Urinary bladder (tissue), 2 donors: ENCODE data around the gene PRIM2. TPM values are rescaled to one million over a fixed set of nuclear protein-coding genes. Genes with fewer than 3 reads are reported as not detected.

Experiments
- polyA plus RNA-seq: library from polyadenylated mRNA; stranded (reverse); fragments of 200-250 nt; gene quantifications from one replicate; pipeline ENCODE4 v1.2.3, GENCODE V29; 2013
- small RNA-seq: library from RNA; depleted of rRNA; stranded (forward); fragments of <200 nt; gene quantifications from one replicate; pipeline ENCODE3, GENCODE V24; 2014
- total RNA-seq: library from RNA; depleted of rRNA; stranded (reverse); fragments of >200 nt; gene quantifications from one replicate; pipeline ENCODE4 v1.2.3, GENCODE V29; 2014
- donor health status: healthy.

PRIM2 gene
- total and polyA plus RNA-seq, 2 donors = 6.9 to 42.7 TPM

Small RNA genes within 50 kb of the gene (small RNA-seq; reads per million reads assigned to genes)
- not detected for gene MIR548U

Other genes with a start within 250 kb of the PRIM2 start
- gene ZNF451, start 227.4 kb upstream of the PRIM2 start, total RNA-seq = 173 TPM
- gene ZNF451, start 227.4 kb upstream of the PRIM2 start, polyA plus RNA-seq = 12.4 TPM
- gene BAG2, start 145.3 kb upstream of the PRIM2 start, total RNA-seq = 82.3 TPM
- 34.3 TPM for gene BAG2, start 145.3 kb upstream of the PRIM2 start, polyA plus RNA-seq
- gene RAB23, start 95.3 kb upstream of the PRIM2 start, total RNA-seq = 193 TPM
- 74.4 TPM for gene RAB23, start 95.3 kb upstream of the PRIM2 start, polyA plus RNA-seq